Measurements from ENCODE around the gene DGKI.

DGKI gene

DNA sequence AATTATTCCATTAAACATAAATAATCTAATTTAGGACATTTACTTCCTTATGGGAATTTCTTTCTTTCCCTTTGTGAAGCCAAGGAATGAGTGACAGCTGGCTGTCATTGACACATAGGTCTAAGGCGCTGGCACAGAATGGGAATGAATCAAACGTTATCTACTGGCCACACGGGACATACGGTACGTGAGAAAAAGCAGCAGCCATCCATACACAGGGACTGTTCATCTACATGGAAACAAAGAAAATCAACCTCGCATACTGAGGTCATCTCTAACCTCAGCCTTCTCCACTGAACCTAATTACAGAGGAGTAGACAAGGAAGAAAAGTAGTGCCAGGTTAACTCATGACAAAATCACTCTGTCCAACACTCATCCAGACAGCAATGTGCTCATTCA, 376.9 kb downstream of the DGKI start:
- no peaks in the 10 kb centered on the region for H3K36me3 ChIP-seq (ENCODE audit: control insufficient read depth in 2 of 2, insufficient read depth in 1 of 2, low read length in 2 of 2)
- no peak overlapping the region for H3K27ac ChIP-seq (ENCODE audit: extremely low read depth, low read depth, low read length)
- POLR2A ChIA-PET, result no interaction called here
- no peaks in the 10 kb centered on the region for H3K4me1 ChIP-seq (ENCODE audit: control insufficient read depth, insufficient read depth, low read length)
- no peaks in the 10 kb centered on the region for H3K9me3 ChIP-seq (ENCODE audit: control insufficient read depth, insufficient read depth, low read depth, low read length)
- CTCF ChIA-PET, result interaction anchor here (1.9 kb wide), 1 partner anchor 122 kb away, joined by 6 read pairs; no protein-coding TSS in a partner anchor
- no peak overlapping the region for H3K4me3 ChIP-seq (ENCODE audit: low read depth, low read length)
- TF ChIP-seq ZNF19 (tag by site-specific recombination; IDR thresholded peaks at IDR 0.05; ENCODE audit: low read depth) (no peak), ZNF510 (tag by site-specific recombination; IDR thresholded peaks at IDR 0.05; ENCODE audit: insufficient replicate concordance) (no peak), ZNF623 (tag by site-specific recombination; IDR thresholded peaks at IDR 0.05) (no peak), ZNF664 (tag by site-specific recombination; IDR thresholded peaks at IDR 0.05) (no peak), ZFP69B (tag by site-specific recombination; IDR thresholded peaks at IDR 0.05) (no peak), MYNN (tag by site-specific recombination; IDR thresholded peaks at IDR 0.05; ENCODE audit: borderline replicate concordance) (no peak), ZNF777 (tag by site-specific recombination; IDR thresholded peaks at IDR 0.05; ENCODE audit: borderline replicate concordance) (no peak), ZNF138 (tag by site-specific recombination; IDR thresholded peaks at IDR 0.05; ENCODE audit: borderline replicate concordance) (no peak)
- TF ChIP-seq, protein P1, sequence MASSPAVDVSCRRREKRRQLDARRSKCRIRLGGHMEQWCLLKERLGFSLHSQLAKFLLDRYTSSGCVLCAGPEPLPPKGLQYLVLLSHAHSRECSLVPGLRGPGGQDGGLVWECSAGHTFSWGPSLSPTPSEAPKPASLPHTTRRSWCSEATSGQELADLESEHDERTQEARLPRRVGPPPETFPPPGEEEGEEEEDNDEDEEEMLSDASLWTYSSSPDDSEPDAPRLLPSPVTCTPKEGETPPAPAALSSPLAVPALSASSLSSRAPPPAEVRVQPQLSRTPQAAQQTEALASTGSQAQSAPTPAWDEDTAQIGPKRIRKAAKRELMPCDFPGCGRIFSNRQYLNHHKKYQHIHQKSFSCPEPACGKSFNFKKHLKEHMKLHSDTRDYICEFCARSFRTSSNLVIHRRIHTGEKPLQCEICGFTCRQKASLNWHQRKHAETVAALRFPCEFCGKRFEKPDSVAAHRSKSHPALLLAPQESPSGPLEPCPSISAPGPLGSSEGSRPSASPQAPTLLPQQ (tag by site-specific recombination; IDR thresholded peaks at IDR 0.05), result no peak

DNA sequence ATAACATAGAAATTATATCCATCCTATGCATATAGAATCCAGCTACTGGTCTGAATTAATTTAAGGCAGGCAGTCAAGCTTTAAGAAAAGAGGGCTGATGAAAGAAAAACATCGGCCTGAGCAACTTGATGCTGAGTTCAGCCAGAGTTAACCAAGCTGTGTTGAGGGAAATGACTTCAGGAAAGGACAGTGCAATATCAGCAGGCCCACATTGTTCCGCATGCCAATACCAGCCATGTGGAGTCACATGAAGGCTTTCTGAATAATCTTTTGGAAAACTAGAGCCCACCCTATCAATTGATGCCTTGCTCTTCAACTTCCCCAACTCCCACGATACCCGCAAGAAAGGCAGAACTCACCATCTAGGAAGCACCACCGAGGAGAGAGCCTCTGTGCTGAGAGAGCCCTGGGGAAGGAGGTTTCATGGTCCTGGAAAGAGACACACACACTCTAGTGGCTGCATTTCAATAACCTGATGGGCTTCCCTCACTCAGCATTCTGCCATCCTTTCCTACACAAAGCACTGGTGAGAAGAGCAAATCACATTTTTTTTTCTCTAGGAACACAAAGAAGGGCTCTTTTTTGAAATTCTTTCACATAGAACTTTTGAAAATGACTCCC, 377.5 kb downstream of the DGKI start:
- Histone ChIP-seq H3K9me3 (ENCODE audit: control insufficient read depth, insufficient read depth, low read depth, low read length) (no peaks in the 10 kb centered on the region), H3K36me3 (ENCODE audit: control insufficient read depth in 2 of 2, insufficient read depth in 1 of 2, low read length in 2 of 2) (no peaks in the 10 kb centered on the region), H3K4me3 (ENCODE audit: low read depth, low read length) (no peak overlapping the region), H3K4me1 (ENCODE audit: control insufficient read depth, insufficient read depth, low read length) (no peaks in the 10 kb centered on the region), H3K27ac (ENCODE audit: extremely low read depth, low read depth, low read length) (no peak overlapping the region)
- POLR2A ChIA-PET, result no interaction called here
- TF ChIP-seq, protein P2, sequence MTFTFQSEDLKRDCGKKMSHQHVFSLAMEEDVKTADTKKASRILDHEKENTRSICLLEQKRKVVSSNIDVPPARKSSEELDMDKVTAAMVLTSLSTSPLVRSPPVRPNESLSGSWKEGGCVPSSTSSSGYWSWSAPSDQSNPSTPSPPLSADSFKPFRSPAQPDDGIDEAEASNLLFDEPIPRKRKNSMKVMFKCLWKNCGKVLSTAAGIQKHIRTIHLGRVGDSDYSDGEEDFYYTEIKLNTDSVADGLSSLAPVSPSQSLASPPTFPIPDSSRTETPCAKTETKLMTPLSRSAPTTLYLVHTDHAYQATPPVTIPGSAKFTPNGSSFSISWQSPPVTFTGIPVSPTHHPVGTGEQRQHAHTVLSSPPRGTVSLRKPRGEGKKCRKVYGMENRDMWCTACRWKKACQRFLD (tag by site-specific recombination; IDR thresholded peaks at IDR 0.05), result no peak
- TF ChIP-seq, protein P3, sequence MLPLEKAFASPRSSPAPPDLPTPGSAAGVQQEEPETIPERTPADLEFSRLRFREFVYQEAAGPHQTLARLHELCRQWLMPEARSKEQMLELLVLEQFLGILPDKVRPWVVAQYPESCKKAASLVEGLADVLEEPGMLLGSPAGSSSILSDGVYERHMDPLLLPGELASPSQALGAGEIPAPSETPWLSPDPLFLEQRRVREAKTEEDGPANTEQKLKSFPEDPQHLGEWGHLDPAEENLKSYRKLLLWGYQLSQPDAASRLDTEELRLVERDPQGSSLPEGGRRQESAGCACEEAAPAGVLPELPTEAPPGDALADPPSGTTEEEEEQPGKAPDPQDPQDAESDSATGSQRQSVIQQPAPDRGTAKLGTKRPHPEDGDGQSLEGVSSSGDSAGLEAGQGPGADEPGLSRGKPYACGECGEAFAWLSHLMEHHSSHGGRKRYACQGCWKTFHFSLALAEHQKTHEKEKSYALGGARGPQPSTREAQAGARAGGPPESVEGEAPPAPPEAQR (tag by site-specific recombination; IDR thresholded peaks at IDR 0.05), result no peak
- TF ChIP-seq ZBTB48 (tag by site-specific recombination; IDR thresholded peaks at IDR 0.05) (no peak), ZNF146 (tag by site-specific recombination; IDR thresholded peaks at IDR 0.05) (no peak), ZNF843 (tag by site-specific recombination; IDR thresholded peaks at IDR 0.05) (no peak), BCL11B (tag by site-specific recombination; IDR thresholded peaks at IDR 0.05; ENCODE audit: low read depth) (no peak), ZNF174 (tag by site-specific recombination; IDR thresholded peaks at IDR 0.05) (no peak), SETDB1 (IDR thresholded peaks at IDR 0.05; ENCODE audit: insufficient read length, low read length) (no peak), ZNF558 (tag by site-specific recombination; IDR thresholded peaks at IDR 0.05) (no peak), ZNF366 (tag by site-specific recombination; conservative IDR thresholded peaks at IDR 0.05) (no peak)
- TF ChIP-seq, protein P4, sequence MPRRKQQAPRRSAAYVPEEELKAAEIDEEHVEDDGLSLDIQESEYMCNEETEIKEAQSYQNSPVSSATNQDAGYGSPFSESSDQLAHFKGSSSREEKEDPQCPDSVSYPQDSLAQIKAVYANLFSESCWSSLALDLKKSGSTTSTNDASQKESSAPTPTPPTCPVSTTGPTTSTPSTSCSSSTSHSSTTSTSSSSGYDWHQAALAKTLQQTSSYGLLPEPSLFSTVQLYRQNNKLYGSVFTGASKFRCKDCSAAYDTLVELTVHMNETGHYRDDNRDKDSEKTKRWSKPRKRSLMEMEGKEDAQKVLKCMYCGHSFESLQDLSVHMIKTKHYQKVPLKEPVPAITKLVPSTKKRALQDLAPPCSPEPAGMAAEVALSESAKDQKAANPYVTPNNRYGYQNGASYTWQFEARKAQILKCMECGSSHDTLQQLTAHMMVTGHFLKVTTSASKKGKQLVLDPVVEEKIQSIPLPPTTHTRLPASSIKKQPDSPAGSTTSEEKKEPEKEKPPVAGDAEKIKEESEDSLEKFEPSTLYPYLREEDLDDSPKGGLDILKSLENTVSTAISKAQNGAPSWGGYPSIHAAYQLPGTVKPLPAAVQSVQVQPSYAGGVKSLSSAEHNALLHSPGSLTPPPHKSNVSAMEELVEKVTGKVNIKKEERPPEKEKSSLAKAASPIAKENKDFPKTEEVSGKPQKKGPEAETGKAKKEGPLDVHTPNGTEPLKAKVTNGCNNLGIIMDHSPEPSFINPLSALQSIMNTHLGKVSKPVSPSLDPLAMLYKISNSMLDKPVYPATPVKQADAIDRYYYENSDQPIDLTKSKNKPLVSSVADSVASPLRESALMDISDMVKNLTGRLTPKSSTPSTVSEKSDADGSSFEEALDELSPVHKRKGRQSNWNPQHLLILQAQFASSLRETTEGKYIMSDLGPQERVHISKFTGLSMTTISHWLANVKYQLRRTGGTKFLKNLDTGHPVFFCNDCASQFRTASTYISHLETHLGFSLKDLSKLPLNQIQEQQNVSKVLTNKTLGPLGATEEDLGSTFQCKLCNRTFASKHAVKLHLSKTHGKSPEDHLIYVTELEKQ (tag by site-specific recombination; IDR thresholded peaks at IDR 0.05; ENCODE audit: borderline replicate concordance), result no peak
- TF ChIP-seq, protein P5, sequence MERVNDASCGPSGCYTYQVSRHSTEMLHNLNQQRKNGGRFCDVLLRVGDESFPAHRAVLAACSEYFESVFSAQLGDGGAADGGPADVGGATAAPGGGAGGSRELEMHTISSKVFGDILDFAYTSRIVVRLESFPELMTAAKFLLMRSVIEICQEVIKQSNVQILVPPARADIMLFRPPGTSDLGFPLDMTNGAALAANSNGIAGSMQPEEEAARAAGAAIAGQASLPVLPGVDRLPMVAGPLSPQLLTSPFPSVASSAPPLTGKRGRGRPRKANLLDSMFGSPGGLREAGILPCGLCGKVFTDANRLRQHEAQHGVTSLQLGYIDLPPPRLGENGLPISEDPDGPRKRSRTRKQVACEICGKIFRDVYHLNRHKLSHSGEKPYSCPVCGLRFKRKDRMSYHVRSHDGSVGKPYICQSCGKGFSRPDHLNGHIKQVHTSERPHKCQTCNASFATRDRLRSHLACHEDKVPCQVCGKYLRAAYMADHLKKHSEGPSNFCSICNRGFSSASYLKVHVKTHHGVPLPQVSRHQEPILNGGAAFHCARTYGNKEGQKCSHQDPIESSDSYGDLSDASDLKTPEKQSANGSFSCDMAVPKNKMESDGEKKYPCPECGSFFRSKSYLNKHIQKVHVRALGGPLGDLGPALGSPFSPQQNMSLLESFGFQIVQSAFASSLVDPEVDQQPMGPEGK (tag by site-specific recombination; IDR thresholded peaks at IDR 0.05), result no peak
- CTCF ChIA-PET, result interaction anchor here (1.9 kb wide), 1 partner anchor 123 kb away, joined by 6 read pairs; no protein-coding TSS in a partner anchor
